ENCODE data around the gene TRIM38. TPM values are rescaled to one million over a fixed set of nuclear protein-coding genes. Genes with fewer than 3 reads are reported as not detected.

Gene TRIM38
- total and polyA plus RNA-seq, 2 of the 13 experiments (the other 11 are each of a cell fraction or from before 2014, with no cell fraction given), result 2.5 to 3.1 TPM

GRCh38 chr6:26020329-26021000, 57.9 kb downstream of the TRIM38 start (continued):
- TF ChIP-seq HNF1B (CRISPR knock-in tag; IDR thresholded peaks at IDR 0.05) (no peak), NFIB (CRISPR knock-in tag; IDR thresholded peaks at IDR 0.05; ENCODE audit: borderline replicate concordance) (no peak), ZNF850 (CRISPR knock-in tag; conservative IDR thresholded peaks at IDR 0.05) (no peak), KLF11 (CRISPR knock-in tag; IDR thresholded peaks at IDR 0.05) (no peak), RCOR2 (CRISPR knock-in tag; IDR thresholded peaks at IDR 0.05) (no peak), ZBTB4 (CRISPR knock-in tag; IDR thresholded peaks at IDR 0.05; ENCODE audit: borderline replicate concordance) (peak; percentile 38; the same call in 1 of the 2 replicates), ZBTB42 (CRISPR knock-in tag; IDR thresholded peaks at IDR 0.05) (no peak), PCBP1 (IDR thresholded peaks at IDR 0.05; ENCODE audit: borderline replicate concordance, low read depth, low read length) (no peak), ZNF639 (CRISPR knock-in tag; conservative IDR thresholded peaks at IDR 0.05) (no peak), RXRA (CRISPR knock-in tag; IDR thresholded peaks at IDR 0.05) (peak; percentile 42; the same call in 1 of the 2 replicates), GMEB1 (CRISPR knock-in tag; IDR thresholded peaks at IDR 0.05; ENCODE audit: borderline replicate concordance) (no peak), NCOA5 (CRISPR knock-in tag; IDR thresholded peaks at IDR 0.05) (no peak), HES4 (CRISPR knock-in tag; IDR thresholded peaks at IDR 0.05; ENCODE audit: borderline replicate concordance) (no peak), ZNF317 (CRISPR knock-in tag; IDR thresholded peaks at IDR 0.05) (no peak), ZIK1 (CRISPR knock-in tag; IDR thresholded peaks at IDR 0.05; ENCODE audit: borderline replicate concordance, low read depth) (no peak), NFE2 (CRISPR knock-in tag; IDR thresholded peaks at IDR 0.05) (no peak), KDM4B (CRISPR knock-in tag; IDR thresholded peaks at IDR 0.05) (no peak), SOX13 (IDR thresholded peaks at IDR 0.05) (no peak), SOX13 (CRISPR knock-in tag; conservative IDR thresholded peaks at IDR 0.05 in 1 of 2, IDR thresholded peaks at IDR 0.05 in 1 of 2) (no peak), MAX (IDR thresholded peaks at IDR 0.05) (no peak), ZNF546 (CRISPR knock-in tag; conservative IDR thresholded peaks at IDR 0.05) (no peak)
